22Rv1 (cell line): ENCODE data around the gene EML3.

ENCODE experiments used
- ZFX ChIP-seq: fragments of 450-650 bp; IDR thresholded peaks from 2 replicates; pipeline ENCODE4 v1.6.1; 2017; ENCODE audit warnings: antibody characterized with exemption, borderline replicate concordance
- TF ChIP-seq, protein P1 (sequence below): fragments of 450-650 bp; IDR thresholded peaks from 2 replicates; pipeline ENCODE4 v1.5.1; 2017; ENCODE audit warnings: mild to moderate bottlenecking

- TF ChIP-seq, protein P1, sequence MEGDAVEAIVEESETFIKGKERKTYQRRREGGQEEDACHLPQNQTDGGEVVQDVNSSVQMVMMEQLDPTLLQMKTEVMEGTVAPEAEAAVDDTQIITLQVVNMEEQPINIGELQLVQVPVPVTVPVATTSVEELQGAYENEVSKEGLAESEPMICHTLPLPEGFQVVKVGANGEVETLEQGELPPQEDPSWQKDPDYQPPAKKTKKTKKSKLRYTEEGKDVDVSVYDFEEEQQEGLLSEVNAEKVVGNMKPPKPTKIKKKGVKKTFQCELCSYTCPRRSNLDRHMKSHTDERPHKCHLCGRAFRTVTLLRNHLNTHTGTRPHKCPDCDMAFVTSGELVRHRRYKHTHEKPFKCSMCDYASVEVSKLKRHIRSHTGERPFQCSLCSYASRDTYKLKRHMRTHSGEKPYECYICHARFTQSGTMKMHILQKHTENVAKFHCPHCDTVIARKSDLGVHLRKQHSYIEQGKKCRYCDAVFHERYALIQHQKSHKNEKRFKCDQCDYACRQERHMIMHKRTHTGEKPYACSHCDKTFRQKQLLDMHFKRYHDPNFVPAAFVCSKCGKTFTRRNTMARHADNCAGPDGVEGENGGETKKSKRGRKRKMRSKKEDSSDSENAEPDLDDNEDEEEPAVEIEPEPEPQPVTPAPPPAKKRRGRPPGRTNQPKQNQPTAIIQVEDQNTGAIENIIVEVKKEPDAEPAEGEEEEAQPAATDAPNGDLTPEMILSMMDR: no peak
- TF ChIP-seq ZFX: no peak
Observed at GRCh38 chr11:62578541-62578940, 34.0 kb downstream of the EML3 start.
